ENCODE results near the gene LYPD5. TPM values are rescaled to one million over a fixed set of nuclear protein-coding genes. Genes with fewer than 3 reads are reported as not detected.

LYPD5 gene
- total and polyA plus RNA-seq, 2 of the 13 experiments (the other 11 are each of a cell fraction or from before 2014, with no cell fraction given): not detected

DNA sequence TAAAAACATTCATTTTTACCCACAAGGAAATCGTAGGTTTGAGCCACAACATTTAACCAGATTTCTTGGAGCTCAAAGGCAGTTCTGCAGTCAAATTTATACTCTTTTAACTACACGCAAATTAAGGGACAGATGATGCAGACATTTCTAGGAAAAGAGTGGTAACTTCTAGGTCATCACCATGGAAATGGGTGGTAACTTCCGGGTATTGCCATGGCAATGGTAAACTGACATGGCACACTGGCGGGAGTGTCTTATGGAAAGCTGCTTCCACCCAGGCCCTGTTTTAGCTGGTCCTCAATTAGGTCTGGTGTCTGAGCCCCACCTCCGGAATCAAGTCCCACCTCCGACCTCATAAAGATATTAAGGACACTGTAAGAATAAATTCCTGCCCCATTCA lies 10.4 kb upstream of the LYPD5 start:
- in situ Hi-C loops (cut with HindIII; ENCODE audit: extremely low pct_ligation_motif_present, low pct_unique_long_range_greater_than_20kb) (no loop called here), intact Hi-C loops (cut with micrococcal nuclease; ENCODE audit: unreplicated experiment) (no loop called here)
- WGBS (ENCODE audit: low lambda C conversion rate): 5% methylated on average over 5 of the region's 6 CpGs
- H3K4me2 ChIP-seq (ENCODE audit: low read depth, low read length): no peak overlapping the region
- no peak overlapping the region for H3K9ac ChIP-seq (ENCODE audit: insufficient read depth, low read depth, low read length)
- ATAC-seq (no peak), FAIRE-seq (no peak), DNase-seq (ENCODE audit: low spot score) (no peak)
- H3K79me2 ChIP-seq (ENCODE audit: insufficient read depth, low read length): no peaks in the 10 kb centered on the region
- ChIA-PET CTCF (ENCODE audit: low intra/inter-chr PET ratio, low total read pairs) (no interaction called here), POLR2A (no interaction called here)
- peaks cover 4% of the 10 kb centered on the region for H3K9me3 ChIP-seq (ENCODE audit: low read length)
- H3K27me3 ChIP-seq (ENCODE audit: control insufficient read depth in 1 of 2, insufficient read depth in 2 of 2, low read length in 2 of 2): no peaks in the 10 kb centered on the region
- no peaks in the 10 kb centered on the region for H4K20me1 ChIP-seq (ENCODE audit: insufficient read depth, low read length)
- no peak overlapping the region for H2AFZ ChIP-seq (ENCODE audit: low read length)
- H3K36me3 ChIP-seq (replicated peaks in 1 of 2; ENCODE audit: control insufficient read depth in 1 of 2, insufficient read depth in 2 of 2, low read length in 2 of 2): no peaks in the 10 kb centered on the region
- no peak overlapping the region for H3K4me3 ChIP-seq (replicated peaks in 1 of 3; ENCODE audit: insufficient read depth in 1 of 3, low read depth in 2 of 3, low read length in 3 of 3)
- H3K27ac ChIP-seq (ENCODE audit: extremely low read length, insufficient read depth, low read length): no peak overlapping the region
- no peaks in the 10 kb centered on the region for H3K4me1 ChIP-seq (ENCODE audit: insufficient read depth, low read length)
- no TSS peak for BruUV-seq (replicated peaks)
- TF ChIP-seq ZNF101 (CRISPR knock-in tag; IDR thresholded peaks at IDR 0.05; ENCODE audit: borderline replicate concordance, low read depth) (no peak), RCOR2 (CRISPR knock-in tag; IDR thresholded peaks at IDR 0.05) (no peak), RFX3 (CRISPR knock-in tag; IDR thresholded peaks at IDR 0.05) (no peak)
- TF ChIP-seq, protein P1, sequence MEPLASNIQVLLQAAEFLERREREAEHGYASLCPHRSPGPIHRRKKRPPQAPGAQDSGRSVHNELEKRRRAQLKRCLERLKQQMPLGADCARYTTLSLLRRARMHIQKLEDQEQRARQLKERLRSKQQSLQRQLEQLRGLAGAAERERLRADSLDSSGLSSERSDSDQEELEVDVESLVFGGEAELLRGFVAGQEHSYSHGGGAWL (CRISPR knock-in tag; IDR thresholded peaks at IDR 0.05): no peak

DNA sequence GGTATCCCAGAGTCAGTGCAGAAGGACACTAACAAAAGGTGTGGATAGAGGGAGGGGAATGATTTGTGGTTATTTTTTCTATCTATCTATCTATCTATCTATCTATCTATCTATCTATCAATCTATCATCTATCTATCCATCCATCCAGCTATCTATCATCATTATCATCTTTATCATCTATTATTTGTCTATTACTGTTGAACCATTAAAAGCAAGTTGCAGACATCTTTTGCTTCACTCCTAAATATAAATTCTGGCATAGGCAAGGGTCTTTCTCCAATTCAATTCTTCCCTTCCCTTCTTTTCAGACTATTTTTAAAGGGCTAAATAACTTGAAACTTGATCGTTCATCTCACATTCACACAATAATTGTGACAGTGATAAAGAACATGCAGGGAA lies 10.0 kb upstream of the LYPD5 start:
- no peaks in the 10 kb centered on the region for H4K20me1 ChIP-seq (ENCODE audit: insufficient read depth, low read length)
- no peak overlapping the region for H3K27ac ChIP-seq (ENCODE audit: extremely low read length, insufficient read depth, low read length)
- no peaks in the 10 kb centered on the region for H3K4me1 ChIP-seq (ENCODE audit: insufficient read depth, low read length)
- no peaks in the 10 kb centered on the region for H3K36me3 ChIP-seq (replicated peaks in 1 of 2; ENCODE audit: control insufficient read depth in 1 of 2, insufficient read depth in 2 of 2, low read length in 2 of 2)
- DNase-seq (ENCODE audit: low spot score): no peak
- in situ Hi-C loops (cut with HindIII; ENCODE audit: extremely low pct_ligation_motif_present, low pct_unique_long_range_greater_than_20kb): no loop called here
- ChIA-PET POLR2A (no interaction called here), CTCF (ENCODE audit: low intra/inter-chr PET ratio, low total read pairs) (no interaction called here)
- H3K4me3 ChIP-seq (replicated peaks in 1 of 3; ENCODE audit: insufficient read depth in 1 of 3, low read depth in 2 of 3, low read length in 3 of 3): no peak overlapping the region
- intact Hi-C loops (cut with micrococcal nuclease; ENCODE audit: unreplicated experiment): no loop called here
- BruUV-seq (replicated peaks): no TSS peak
- FAIRE-seq: no peak
- WGBS (ENCODE audit: low lambda C conversion rate): 0% methylated on average over 1 of the region's 1 CpG
- no peaks in the 10 kb centered on the region for H3K27me3 ChIP-seq (ENCODE audit: control insufficient read depth in 1 of 2, insufficient read depth in 2 of 2, low read length in 2 of 2)
- no peak for ATAC-seq
- no peak overlapping the region for H2AFZ ChIP-seq (ENCODE audit: low read length)
- H3K79me2 ChIP-seq (ENCODE audit: insufficient read depth, low read length): no peaks in the 10 kb centered on the region
- TF ChIP-seq TBX2 (CRISPR knock-in tag; IDR thresholded peaks at IDR 0.05; ENCODE audit: borderline replicate concordance) (no peak), U2AF2 (IDR thresholded peaks at IDR 0.05; ENCODE audit: low read depth, low read length) (no peak), FOSL1 (CRISPR knock-in tag; IDR thresholded peaks at IDR 0.05; ENCODE audit: borderline replicate concordance) (no peak), MIER3 (CRISPR knock-in tag; IDR thresholded peaks at IDR 0.05; ENCODE audit: borderline replicate concordance) (no peak), HCFC1 (IDR thresholded peaks at IDR 0.05; ENCODE audit: low read depth, low read length) (no peak)
- no peak overlapping the region for H3K9ac ChIP-seq (ENCODE audit: insufficient read depth, low read depth, low read length)
- no peak overlapping the region for H3K4me2 ChIP-seq (ENCODE audit: low read depth, low read length)
- peaks cover 4% of the 10 kb centered on the region for H3K9me3 ChIP-seq (ENCODE audit: low read length)

Data from HepG2 (cell line).